H1 (cell line): ENCODE data around the gene IGFBP3. TPM values are rescaled to one million over a fixed set of nuclear protein-coding genes. Genes with fewer than 3 reads are reported as not detected.

Experiments
- ASH2L ChIP-seq: fragments of 200-600, 300-600 bp; sonication (generic); IDR thresholded peaks from one replicate; pipeline ENCODE4 v1.7.1; 2017; ENCODE audit warnings: low read length
- BACH1 ChIP-seq: IDR thresholded peaks from 2 replicates; pipeline ENCODE4 v1.6.1; 2012; ENCODE audit warnings: low read length, improper control_type of control experiment
- EGR1 ChIP-seq: IDR thresholded peaks from 2 replicates; pipeline ENCODE4 v1.6.1; 2011; ENCODE audit warnings: low read depth, low read length, borderline replicate concordance
- KDM4A ChIP-seq: IDR thresholded peaks from one replicate; pipeline ENCODE4 v1.7.1; 2012; ENCODE audit warnings: low read depth, mild to moderate bottlenecking, moderate library complexity, low read length, inconsistent platforms; ENCODE audit not compliant: severe bottlenecking
- MAFK ChIP-seq: IDR thresholded peaks from 2 replicates; pipeline ENCODE4 v1.6.1; 2012; ENCODE audit warnings: low read depth, mild to moderate bottlenecking, improper control_type of control experiment, low read length
- NRF1 ChIP-seq: IDR thresholded peaks from 2 replicates; pipeline ENCODE4 v1.6.1; 2011; ENCODE audit warnings: mild to moderate bottlenecking, low read depth, low read length, improper control_type of control experiment
- RAD21 ChIP-seq, 2 experiments: IDR thresholded peaks in 1 of 2; conservative IDR thresholded peaks in 1 of 2; 2 replicates each; pipeline ENCODE4 v1.6.1; 2011; ENCODE audit warnings: low read depth in 2 of 2, low read length in 2 of 2, improper control_type of control experiment in 1 of 2, inconsistent platforms in 1 of 2, mild to moderate bottlenecking in 1 of 2, moderate library complexity in 1 of 2
- RFX5 ChIP-seq: IDR thresholded peaks from 2 replicates; pipeline ENCODE4 v1.6.1; 2011; ENCODE audit warnings: low read depth, low read length, improper control_type of control experiment, borderline replicate concordance
- TEAD4 ChIP-seq: IDR thresholded peaks from 2 replicates; pipeline ENCODE4 v1.6.1; 2012; ENCODE audit warnings: low read depth, low read length, inconsistent platforms, mixed read lengths
- YY1 ChIP-seq: IDR thresholded peaks from 2 replicates; pipeline ENCODE4 v1.6.1; 2011; ENCODE audit warnings: low read depth, mild to moderate bottlenecking, low read length
- polyA plus RNA-seq, 7 experiments: library from polyadenylated mRNA; depleted of rRNA in 3 of 7; stranded (reverse) in 5 of 7; unstranded in 2 of 7; fragments of >200 nt in 5 of 7; fragments of 200-250 nt in 2 of 7; gene quantifications; 1 replicate in 5 of 7; 2 replicates in 1 of 7; 4 replicates in 1 of 7; pipeline versions ENCODE4 v1.2.1 to v1.2.3, GENCODE V29; 2011 to 2013; ENCODE audit warnings: missing spikeins in 2 of 7, mixed read lengths in 2 of 7
- total RNA-seq: library from RNA; stranded (reverse); fragmentation: NEBNext Ultra II Directional; extraction: Animal tissue kit (Norgen Biotek cat#: 25700); gene quantifications from 2 replicates; pipeline ENCODE4 v1.2.1, GENCODE V29; 2021
- TF ChIP-seq, protein P1 (sequence below): IDR thresholded peaks from 2 replicates; pipeline ENCODE4 v1.6.1; 2012; ENCODE audit warnings: inconsistent platforms

Gene IGFBP3
- total and polyA plus RNA-seq, 2 of the 8 experiments (the other 6 are each of a cell fraction or from before 2014, with no cell fraction given): 5.5 to 12.1 TPM

DNA sequence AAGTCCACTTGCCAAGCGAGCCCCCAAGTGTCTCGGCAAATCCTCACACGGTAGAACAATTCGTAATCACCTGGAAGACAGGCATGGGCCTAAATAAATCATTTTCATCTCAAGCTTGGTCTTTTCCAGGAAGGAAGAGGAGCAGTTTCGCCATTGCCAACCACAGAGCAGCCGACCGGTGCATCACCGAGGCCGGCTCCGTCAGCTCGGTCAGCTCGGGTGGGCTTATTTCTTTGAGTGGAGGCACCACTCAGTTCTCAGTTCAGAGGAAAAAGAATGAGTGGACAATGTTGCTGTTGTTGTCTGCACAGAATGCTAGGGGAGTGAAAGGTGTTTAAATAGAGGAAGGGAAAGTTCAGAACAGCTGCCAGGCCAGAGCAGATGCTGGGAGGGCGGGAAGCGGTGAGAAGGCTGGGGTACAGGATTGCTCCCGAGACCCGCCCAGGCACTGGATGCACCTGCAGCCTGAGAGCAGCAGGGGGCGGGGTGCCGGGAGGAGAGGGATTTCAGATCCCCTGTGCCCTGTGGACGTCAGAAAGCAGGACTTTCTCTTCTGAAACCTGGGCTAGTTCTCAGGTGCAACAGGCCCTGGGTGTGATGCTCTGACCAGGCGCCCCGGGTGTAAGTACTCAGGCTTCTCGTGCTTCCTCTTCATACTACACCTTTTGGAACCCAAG, 17.7 kb upstream of the IGFBP3 start (continued):
- TF ChIP-seq MAFK: no peak
- peak; percentile 55 to 66 for TF ChIP-seq RAD21 (IDR thresholded peaks at IDR 0.05 in 1 of 2, conservative IDR thresholded peaks at IDR 0.05 in 1 of 2; ENCODE audit: low read depth in 2 of 2, low read length in 2 of 2)
- TF ChIP-seq KDM4A: no peak
- no peak for TF ChIP-seq YY1
- no peak for TF ChIP-seq RFX5
- no peak for TF ChIP-seq EGR1
- no peak for TF ChIP-seq BACH1
- TF ChIP-seq, protein P1, sequence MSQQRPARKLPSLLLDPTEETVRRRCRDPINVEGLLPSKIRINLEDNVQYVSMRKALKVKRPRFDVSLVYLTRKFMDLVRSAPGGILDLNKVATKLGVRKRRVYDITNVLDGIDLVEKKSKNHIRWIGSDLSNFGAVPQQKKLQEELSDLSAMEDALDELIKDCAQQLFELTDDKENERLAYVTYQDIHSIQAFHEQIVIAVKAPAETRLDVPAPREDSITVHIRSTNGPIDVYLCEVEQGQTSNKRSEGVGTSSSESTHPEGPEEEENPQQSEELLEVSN: peak; percentile 61; the same call in 1 of the 2 replicates
- no peak for TF ChIP-seq NRF1
- no peak for TF ChIP-seq ASH2L
- TF ChIP-seq TEAD4: no peak
